Colonic mucosa (tissue), 4 donors: ENCODE measurements around the gene TEAD3. TPM values are rescaled to one million over a fixed set of nuclear protein-coding genes. Genes with fewer than 3 reads are reported as not detected.
"Not testable (repeated sequence)": the region's sequence is repeated elsewhere in the genome, so short reads cannot be mapped to it uniquely, and the experiment has no call there.

Experiments
- DNase-seq: peaks from one replicate; pipeline ENCODE4 v3.0.0-alpha.2; 2020
- H3K27ac ChIP-seq: fragments of 200-600 bp; one replicate; pipeline ENCODE4 v1.8.0; 2021
- H3K27me3 ChIP-seq: fragments of 200-600 bp; one replicate; pipeline ENCODE4 v1.8.0; 2021
- H3K36me3 ChIP-seq: fragments of 200-600 bp; one replicate; pipeline ENCODE4 v1.8.0; 2021
- H3K4me1 ChIP-seq: fragments of 200-600 bp; one replicate; pipeline ENCODE4 v1.8.0; 2021; ENCODE audit warnings: mild to moderate bottlenecking
- H3K4me3 ChIP-seq: fragments of 200-600 bp; one replicate; pipeline ENCODE4 v1.8.0; 2021
- H3K9ac ChIP-seq, 2 donors: one replicate each; pipeline ENCODE4 v1.7.0; 2013; ENCODE audit warnings: control low read depth in 2 of 2, low read depth in 2 of 2, low read length in 2 of 2
- H3K9me3 ChIP-seq: fragments of 200-600 bp; one replicate; pipeline ENCODE4 v1.8.0; 2021
- CTCF ChIP-seq: fragments of 200-600 bp; IDR thresholded peaks from one replicate; pipeline ENCODE4 v1.8.0; 2022; ENCODE audit warnings: antibody characterized with exemption, mild to moderate bottlenecking
- intact Hi-C: fragments of 100-400 bp; cut with DNase I; formaldehyde crosslinking; loops from one replicate; pipeline ENCODE4 v1.14.1; 2022
- total RNA-seq, 2 donors: library from RNA; stranded (reverse); fragmentation: NEBNext Ultra II Directional in 1 of 2; extraction: Animal tissue kit (Norgen Biotek cat#: 25700) in 1 of 2; gene quantifications; one replicate each; pipeline ENCODE4 v1.2.1, GENCODE V29; 2021
- donor health status: healthy.
- donor health status: DM: no; HTN: no; CAD: no.
- donor health status: DM: no; HTN: no; CAD: no.

Gene TEAD3
- total RNA-seq, 2 donors from 2014 or later = 24.5 to 38.4 TPM

GRCh38 chr6:35442693-35443092 lies 54.2 kb downstream of the TEAD3 start:
- TF ChIP-seq CTCF = no peak
- no peak overlapping the region for H3K9ac ChIP-seq
- H3K4me3 ChIP-seq = no peak overlapping the region
- H3K4me1 ChIP-seq = no peaks in the 10 kb centered on the region
- no peaks in the 10 kb centered on the region for H3K27me3 ChIP-seq
- no peaks in the 10 kb centered on the region for H3K9me3 ChIP-seq
- no peak overlapping the region for H3K27ac ChIP-seq
- no peaks in the 10 kb centered on the region for H3K36me3 ChIP-seq
- no peak for DNase-seq
- intact Hi-C loops = no loop called here

- intact Hi-C loops = no loop called here
- no peak for DNase-seq
- no peak overlapping the region for H3K9ac ChIP-seq
- H3K4me3 ChIP-seq = no peak overlapping the region
- H3K9me3 ChIP-seq = no peaks in the 10 kb centered on the region
- H3K27me3 ChIP-seq = no peaks in the 10 kb centered on the region
- H3K36me3 ChIP-seq = no peaks in the 10 kb centered on the region
- no peak overlapping the region for H3K27ac ChIP-seq
- no peak for TF ChIP-seq CTCF
- no peaks in the 10 kb centered on the region for H3K4me1 ChIP-seq
Observed at GRCh38 chr6:35441642-35442041, 55.2 kb downstream of the TEAD3 start.

- Histone ChIP-seq H3K4me3 (no peak overlapping the region), H3K9me3 (no peaks in the 10 kb centered on the region), H3K4me1 (no peaks in the 10 kb centered on the region), H3K27ac (no peak overlapping the region), H3K27me3 (no peaks in the 10 kb centered on the region), H3K9ac (no peak overlapping the region), H3K36me3 (no peaks in the 10 kb centered on the region)
- intact Hi-C loops = no loop called here
- DNase-seq = no peak
- TF ChIP-seq CTCF = no peak
Observed at GRCh38 chr6:35441205-35441604, 55.7 kb downstream of the TEAD3 start.

- no peak for DNase-seq
- no peaks in the 10 kb centered on the region for H3K27me3 ChIP-seq
- H3K9me3 ChIP-seq = no peaks in the 10 kb centered on the region
- H3K4me1 ChIP-seq = no peaks in the 10 kb centered on the region
- no peak for TF ChIP-seq CTCF
- no peak overlapping the region for H3K4me3 ChIP-seq
- intact Hi-C loops = no loop called here
- no peak overlapping the region for H3K9ac ChIP-seq
- H3K36me3 ChIP-seq = no peaks in the 10 kb centered on the region
- no peak overlapping the region for H3K27ac ChIP-seq
Observed at GRCh38 chr6:35439308-35439707, 57.6 kb downstream of the TEAD3 start.

DNA sequence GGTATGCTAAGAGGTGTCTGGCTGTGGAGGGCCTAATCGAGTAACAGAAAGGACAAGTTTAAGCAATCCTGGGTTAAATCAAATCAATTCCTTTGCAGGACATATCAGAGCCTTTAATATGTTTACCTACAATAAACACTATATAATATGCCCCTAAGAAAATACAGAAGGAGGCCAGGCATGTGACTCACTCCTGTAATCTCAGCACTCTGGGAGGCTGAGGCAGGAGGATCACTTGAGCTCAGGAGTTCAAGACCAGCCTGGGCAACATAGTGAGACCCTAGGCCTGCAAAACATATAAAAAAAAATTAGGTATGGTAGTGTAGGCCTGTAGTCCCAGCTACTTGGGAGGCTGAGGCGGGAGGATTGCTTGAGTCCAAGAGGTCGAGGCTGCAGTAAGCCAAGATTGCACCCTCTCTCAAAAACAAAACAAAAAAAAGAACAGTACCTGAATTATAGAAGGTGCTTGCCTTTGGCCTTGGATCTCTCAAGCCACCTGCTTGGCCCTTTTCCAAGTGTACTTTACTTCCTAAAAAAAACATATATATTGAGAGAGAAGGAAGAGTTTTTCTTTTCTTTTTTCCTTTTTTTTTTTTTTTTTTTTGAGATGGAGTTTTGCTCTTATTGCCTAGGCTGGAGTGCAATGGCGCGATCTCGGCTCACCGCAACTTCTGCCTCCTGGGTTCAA lies 58.4 kb downstream of the TEAD3 start:
- H3K27ac ChIP-seq, H3K9ac ChIP-seq, H3K27me3 ChIP-seq, H3K4me3 ChIP-seq, intact Hi-C loops, H3K4me1 ChIP-seq, H3K9me3 ChIP-seq, DNase-seq, H3K36me3 ChIP-seq: not testable (repeated sequence)

GRCh38 chr6:35436071-35436857 lies 60.6 kb downstream of the TEAD3 start:
- Histone ChIP-seq H3K4me1 (peaks cover 5% of the 10 kb centered on the region), H3K9me3 (no peaks in the 10 kb centered on the region), H3K36me3 (no peaks in the 10 kb centered on the region), H3K4me3 (no peak overlapping the region), H3K9ac (no peak overlapping the region), H3K27ac (no peak overlapping the region), H3K27me3 (no peaks in the 10 kb centered on the region)
- DNase-seq = no peak
- no peak for TF ChIP-seq CTCF
- intact Hi-C loops = no loop called here
